Right lobe of liver (tissue), 4 donors: ENCODE data around the gene PSMG2.

Source experiments
- POLR2A ChIP-seq: fragments of 450-650 bp; IDR thresholded peaks from one replicate; pipeline ENCODE4 v1.6.1; 2017; ENCODE audit warnings: antibody characterized with exemption, mild to moderate bottlenecking
- TF ChIP-seq, protein P1 (sequence below), 4 donors: fragments of 200-600 bp in 3 of 4; fragments of 450-650 bp in 1 of 4; IDR thresholded peaks; one replicate each; pipeline versions ENCODE4 v1.5.1 to v1.8.0; 2016 to 2022; ENCODE audit warnings: antibody characterized with exemption in 4 of 4, mild to moderate bottlenecking in 2 of 4
- donor health status: DM: no; HTN: no; CAD: no.
- donor health status: DM: no; HTN: no; CAD: no.
- donor health status: DM: no; HTN: yes; CAD: no.

DNA sequence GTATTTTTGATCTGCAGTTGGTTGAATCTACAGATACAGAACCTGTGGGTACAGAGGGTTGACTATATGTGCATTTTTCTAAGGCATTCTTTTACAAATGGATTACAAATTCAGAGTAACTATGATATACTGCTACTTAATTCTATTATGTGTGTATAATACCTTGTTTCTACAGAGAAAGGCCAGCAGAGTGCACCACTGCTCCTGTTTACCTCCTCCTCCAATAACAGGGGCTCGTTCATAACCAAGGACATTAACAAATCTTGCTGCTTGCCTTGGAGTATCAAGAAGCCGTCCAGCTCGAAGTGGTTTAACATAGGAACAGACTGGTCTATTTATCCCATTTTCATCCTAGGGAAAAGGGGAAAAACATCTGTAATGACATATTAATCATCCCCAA, 16.7 kb upstream of the PSMG2 start:
- TF ChIP-seq, protein P1, sequence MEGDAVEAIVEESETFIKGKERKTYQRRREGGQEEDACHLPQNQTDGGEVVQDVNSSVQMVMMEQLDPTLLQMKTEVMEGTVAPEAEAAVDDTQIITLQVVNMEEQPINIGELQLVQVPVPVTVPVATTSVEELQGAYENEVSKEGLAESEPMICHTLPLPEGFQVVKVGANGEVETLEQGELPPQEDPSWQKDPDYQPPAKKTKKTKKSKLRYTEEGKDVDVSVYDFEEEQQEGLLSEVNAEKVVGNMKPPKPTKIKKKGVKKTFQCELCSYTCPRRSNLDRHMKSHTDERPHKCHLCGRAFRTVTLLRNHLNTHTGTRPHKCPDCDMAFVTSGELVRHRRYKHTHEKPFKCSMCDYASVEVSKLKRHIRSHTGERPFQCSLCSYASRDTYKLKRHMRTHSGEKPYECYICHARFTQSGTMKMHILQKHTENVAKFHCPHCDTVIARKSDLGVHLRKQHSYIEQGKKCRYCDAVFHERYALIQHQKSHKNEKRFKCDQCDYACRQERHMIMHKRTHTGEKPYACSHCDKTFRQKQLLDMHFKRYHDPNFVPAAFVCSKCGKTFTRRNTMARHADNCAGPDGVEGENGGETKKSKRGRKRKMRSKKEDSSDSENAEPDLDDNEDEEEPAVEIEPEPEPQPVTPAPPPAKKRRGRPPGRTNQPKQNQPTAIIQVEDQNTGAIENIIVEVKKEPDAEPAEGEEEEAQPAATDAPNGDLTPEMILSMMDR (IDR thresholded peaks at IDR 0.05) = peak in 2 of 4 donors; percentile 9 to 10
- TF ChIP-seq POLR2A = no peak
